GM18868 (cell line): ENCODE results near the gene ARMC12.
"Not testable (repeated sequence)": the region's sequence is repeated elsewhere in the genome, so short reads cannot be mapped to it uniquely, and the experiment has no call there.

Experiments used
- ATAC-seq: cut with Tn5 transposase; IDR thresholded peaks from one replicate; pipeline ENCODE4 v1.9.1; 2021; ENCODE audit warnings: mild to moderate bottlenecking, moderate library complexity; ENCODE audit not compliant: unreplicated experiment

ARMC12 gene

DNA sequence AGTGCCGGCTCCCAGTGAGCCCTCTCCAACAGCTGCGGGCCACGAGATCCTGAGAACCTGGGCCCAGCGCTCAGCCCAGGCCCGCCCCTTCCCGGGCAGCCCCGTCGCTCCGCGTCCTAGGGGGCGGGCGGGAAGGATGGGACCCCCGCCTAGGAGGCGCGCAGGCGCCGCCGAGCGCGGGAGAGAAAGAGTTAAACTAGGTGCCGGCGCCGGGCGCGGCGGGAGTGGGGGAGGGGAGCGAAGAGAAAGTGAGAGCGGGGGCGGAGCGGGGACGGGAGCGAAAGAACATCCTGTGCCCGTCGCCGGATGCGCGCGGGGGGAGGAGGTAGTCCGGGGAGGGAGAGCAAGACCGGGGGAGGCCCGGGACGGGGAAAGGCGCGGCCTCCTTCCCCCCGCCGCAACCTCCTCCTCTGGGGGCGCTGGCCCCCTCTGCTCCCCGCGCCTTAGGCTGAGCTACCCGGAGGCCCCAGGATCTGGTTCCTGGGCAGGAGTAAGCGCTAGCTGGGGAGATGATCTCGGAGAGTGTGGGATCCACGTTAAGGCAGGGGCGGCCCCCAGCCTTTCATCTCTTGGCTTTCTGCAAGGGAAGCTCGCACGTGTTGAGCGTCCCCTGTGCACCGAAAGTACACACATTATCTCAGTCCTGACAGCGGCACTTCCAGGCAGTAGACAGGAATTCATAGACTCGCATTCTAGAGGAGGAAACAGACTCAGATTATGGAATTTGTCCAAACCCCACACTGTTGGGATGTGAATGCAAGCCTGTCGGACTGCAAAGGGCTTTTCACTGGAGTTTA, 4.9 kb upstream of the ARMC12 start:
- ATAC-seq, result peak; percentile 51

DNA sequence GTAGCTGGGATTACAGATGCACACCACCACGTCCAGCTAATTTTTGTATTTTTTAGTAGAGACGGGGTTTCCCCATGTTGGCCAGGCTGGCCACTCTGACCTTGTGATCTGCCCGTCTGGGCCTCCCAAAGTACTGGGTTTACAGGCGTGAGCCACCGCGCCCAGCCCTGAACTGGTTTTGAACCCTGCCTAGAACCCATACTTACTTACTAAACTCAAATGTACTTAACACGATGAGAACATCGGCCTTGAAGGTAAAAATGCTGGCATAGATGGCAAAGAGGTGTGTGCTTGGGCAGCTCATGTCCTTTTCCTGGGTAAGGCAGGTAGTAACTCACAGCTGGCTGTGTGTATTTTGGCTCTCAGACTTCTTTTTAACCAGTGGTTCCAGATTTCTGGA, 3.2 kb upstream of the ARMC12 start:
- ATAC-seq, result no peak

GRCh38 chr6:35734319-35734718, 2.5 kb upstream of the ARMC12 start:
- ATAC-seq, result not testable (repeated sequence)

DNA sequence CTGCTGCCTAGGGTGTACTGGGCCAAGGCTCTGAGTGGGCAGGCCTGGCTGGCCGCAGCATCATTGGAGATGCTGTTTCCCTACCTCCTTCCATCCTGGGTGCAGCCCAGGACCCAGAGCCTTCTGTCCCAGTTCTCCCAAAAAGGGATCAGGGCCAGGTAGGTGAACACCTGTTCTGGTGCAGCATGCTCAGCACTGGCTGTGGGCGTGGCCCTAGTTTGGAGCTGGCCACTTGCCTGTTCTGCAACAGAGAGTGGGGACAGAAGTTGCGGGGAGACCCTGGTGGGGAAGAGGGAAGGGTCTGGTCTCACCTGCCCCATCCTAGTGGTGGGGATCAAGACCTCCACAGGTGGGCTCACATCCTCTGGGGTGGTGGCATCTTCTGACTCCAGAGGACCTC, 1.4 kb upstream of the ARMC12 start:
- no peak for ATAC-seq

DNA sequence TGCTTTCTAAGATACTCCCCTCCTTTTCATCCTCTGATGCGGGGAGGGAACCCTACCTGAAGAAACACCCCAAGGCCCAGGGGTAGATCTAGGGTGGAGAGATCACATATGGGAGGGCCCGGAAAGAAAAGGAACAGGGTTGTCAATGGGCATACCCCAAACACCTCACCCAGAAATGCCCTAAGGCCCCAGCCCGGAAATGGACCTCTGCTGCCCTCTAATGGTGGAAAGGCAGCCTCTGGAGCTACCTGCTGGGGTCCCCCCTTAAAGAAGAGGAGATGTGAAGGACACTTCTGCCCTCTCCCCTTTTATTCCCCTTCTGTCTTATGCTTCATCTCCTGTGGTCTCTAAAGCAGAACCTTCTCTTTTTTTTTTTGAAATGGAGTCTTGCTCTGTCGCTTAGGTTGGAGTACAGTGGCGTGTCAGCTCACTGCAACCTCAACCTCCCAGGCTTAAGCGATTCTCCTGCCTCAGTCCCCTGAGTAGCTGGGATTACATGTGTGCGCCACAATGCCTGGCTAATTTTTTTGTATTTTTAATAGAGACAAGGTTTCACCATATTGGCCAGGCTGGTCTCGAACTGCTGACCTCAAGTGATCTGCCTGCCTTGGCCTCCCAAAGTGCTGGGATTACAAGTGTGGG, 458 bp upstream of the ARMC12 start:
- no peak for ATAC-seq

- no peak for ATAC-seq
Observed at GRCh38 chr6:35737413-35738211, 780 bp downstream of the ARMC12 start.

GRCh38 chr6:35739645-35740524, 3.1 kb downstream of the ARMC12 start:
- ATAC-seq, result no peak

- no peak for ATAC-seq
Observed at GRCh38 chr6:35742842-35743241, 6.0 kb downstream of the ARMC12 start.

GRCh38 chr6:35745509-35745908, 8.7 kb downstream of the ARMC12 start:
- no peak for ATAC-seq

- no peak for ATAC-seq
Observed at GRCh38 chr6:35746516-35746915, 9.7 kb downstream of the ARMC12 start.

DNA sequence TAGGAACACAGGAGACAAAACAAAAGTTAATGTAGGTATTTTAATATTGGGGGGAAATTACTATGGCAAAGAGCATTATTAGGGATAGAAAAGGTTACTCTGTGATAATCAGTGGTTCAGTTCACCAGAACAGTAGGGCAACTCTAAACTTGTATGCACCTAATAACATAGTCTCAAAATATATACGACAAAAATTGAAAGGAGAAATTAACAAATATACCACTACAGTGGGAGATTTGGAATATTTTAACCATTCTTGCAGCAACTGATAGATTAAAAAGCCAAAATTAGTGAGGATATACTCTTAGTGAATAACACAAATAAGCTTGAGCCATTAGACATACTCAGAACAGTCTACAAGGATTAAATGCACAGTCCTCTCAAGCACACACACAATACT, 11.0 kb downstream of the ARMC12 start:
- ATAC-seq, result no peak

GRCh38 chr6:35750557-35750956, 13.7 kb downstream of the ARMC12 start:
- no peak for ATAC-seq

DNA sequence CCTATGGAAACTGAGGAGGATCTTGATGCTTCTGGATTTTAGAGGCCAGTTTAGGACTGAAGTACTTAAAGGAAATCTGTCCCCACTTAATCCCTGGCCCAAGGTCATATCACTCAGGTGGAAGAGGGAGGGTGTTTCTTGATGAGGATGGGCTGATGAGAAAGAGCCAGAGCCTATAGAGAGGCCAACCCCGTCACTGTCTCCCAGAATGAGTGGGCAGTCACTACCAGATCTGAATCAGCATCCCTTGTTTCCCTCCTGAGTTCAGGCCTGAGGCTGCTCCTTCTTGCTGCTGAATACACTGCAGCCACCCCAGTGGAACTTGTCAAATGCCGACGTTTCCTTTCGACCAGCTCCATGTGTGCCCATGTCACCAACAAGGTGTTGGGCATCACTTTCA, 14.8 kb downstream of the ARMC12 start:
- no peak for ATAC-seq

GRCh38 chr6:35752330-35752729, 15.5 kb downstream of the ARMC12 start:
- no peak for ATAC-seq

DNA sequence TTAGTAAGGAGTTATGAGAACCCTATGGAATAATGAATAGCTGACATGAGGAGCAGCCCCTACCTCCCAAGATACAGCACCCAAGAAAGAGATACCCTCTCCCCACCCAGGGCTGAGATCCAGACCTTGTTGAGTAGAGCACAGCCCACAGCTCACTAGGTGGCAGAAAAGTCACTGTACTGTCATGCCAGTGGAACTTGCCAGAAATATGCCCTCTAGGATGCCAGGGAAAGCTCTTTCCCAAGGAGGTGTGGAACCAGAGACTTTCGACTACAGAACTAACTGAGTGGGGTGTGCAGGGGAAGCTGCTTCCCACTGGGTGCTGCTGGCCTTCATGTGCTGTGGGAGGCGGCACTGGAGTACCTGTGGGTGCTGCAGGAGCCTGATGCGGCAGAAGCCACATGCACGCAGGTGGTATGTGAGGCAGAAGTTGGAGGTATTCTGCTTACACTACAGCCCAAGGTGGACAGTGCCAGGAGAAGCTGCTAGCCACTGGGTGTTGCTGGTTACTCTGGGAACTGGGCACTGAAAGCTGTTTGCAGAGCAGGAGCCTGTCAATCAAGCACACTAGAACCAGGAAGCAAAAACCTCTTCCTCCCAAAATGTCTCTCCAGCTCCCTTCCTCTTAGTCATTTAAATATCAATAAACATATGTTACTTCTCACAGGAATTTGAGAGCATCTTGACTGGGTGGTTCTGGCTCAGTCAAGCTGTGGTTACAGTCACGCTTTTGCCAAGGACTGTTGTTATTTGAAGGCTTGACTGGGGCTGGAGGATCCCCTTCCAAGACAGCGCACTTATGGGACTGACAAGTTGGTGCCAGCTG, 17.8 kb downstream of the ARMC12 start:
- no peak for ATAC-seq

GRCh38 chr6:35755278-35755924, 18.6 kb downstream of the ARMC12 start:
- no peak for ATAC-seq

- ATAC-seq, result no peak
Observed at GRCh38 chr6:35757456-35758123, 20.8 kb downstream of the ARMC12 start.

DNA sequence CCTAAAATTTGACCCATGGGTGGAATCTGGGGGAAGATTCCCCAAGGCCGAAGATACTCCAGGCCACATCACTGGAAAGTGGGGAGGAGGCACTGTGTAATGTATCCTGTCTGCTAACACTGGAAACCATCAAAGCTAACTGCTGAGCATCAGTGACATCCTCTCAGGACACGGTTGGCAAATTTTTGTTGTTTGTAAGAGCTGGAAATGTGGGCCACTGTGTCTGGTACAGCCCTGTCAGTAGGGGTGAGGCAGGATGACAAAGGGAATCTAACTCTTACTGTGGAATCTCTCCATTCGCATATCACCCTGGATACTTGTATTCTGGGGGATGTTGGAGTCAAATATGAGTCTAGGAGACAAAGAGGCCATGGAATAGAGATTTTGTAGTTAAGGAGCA, 22.6 kb downstream of the ARMC12 start:
- ATAC-seq, result no peak

DNA sequence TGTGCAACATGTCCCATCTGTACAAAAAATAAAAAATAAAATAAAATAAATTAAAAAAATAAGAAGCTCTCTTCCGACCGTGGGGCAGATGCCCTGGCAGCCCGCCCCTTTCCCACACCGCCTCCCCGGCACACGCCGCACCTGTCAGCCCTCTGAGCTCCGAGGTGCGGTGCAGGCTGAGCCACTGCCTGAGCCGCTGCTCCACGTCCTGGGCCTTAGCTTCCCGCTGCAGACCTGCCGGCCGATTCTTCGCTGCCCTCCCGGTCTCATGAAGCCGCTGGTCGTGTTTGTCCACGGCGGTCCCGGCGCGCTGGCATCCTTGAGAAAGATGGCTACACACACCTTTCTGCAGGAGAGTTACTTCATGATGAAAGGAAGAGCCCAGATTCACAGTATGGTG, 28.9 kb downstream of the ARMC12 start:
- no peak for ATAC-seq
